GM12878 (cell line): ENCODE measurements around the gene KRR1. TPM values are rescaled to one million over a fixed set of nuclear protein-coding genes. Genes with fewer than 3 reads are reported as not detected.
"Not testable (repeated sequence)": the region's sequence is repeated elsewhere in the genome, so short reads cannot be mapped to it uniquely, and the experiment has no call there.

Source experiments
- ATAC-seq: fragments of 200-7000 bp; cut with Tn5 transposase; 3 replicates; pipeline ENCODE4 v1.9.1; 2020; ENCODE audit warnings: mild to moderate bottlenecking, moderate library complexity
- BruUV-seq: library from RNA; stranded (reverse); fragments of 400-500 nt; replicated peaks from 2 replicates; lab custom pipeline; 2021; lab: Mats Ljungman, UMichigan
- CTCF ChIA-PET: fragments of 300-600 bp; sonication (Branson Sonifier 250); formaldehyde crosslinking; extraction: SDS; loops from one replicate; lab custom pipeline; 2021; ENCODE audit warnings: inconsistent platforms; lab: Yijun Ruan, JAX
- POLR2A ChIA-PET: fragments of 350-600 bp; formaldehyde crosslinking; extraction: SDS; loops from one replicate; lab custom pipeline; 2021; ENCODE audit warnings: inconsistent platforms; lab: Charles Lee
- RAD21 ChIA-PET: fragments of 300-600 bp; sonication (Branson Sonifier 250); formaldehyde crosslinking; loops from one replicate; lab custom pipeline; 2023; ENCODE audit warnings: antibody characterized with exemption; ENCODE audit not compliant: unreplicated experiment; lab: Charles Lee
- SMC1A ChIA-PET: fragments of 300-600 bp; sonication (Branson Sonifier 250); formaldehyde crosslinking; loops from one replicate; lab custom pipeline; 2023; ENCODE audit not compliant: unreplicated experiment, uncharacterized antibody; lab: Charles Lee
- DNase-seq: peaks from one replicate; pipeline ENCODE4 v3.0.0-alpha.2; 2011; ENCODE audit warnings: low read depth, low spot score
- FAIRE-seq: peaks from 3 replicates; lab custom pipeline; 2011; peaks lifted over from hg19 to GRCh38; lab: Jason Lieb, UNC
- H2AFZ ChIP-seq: 2 replicates; pipeline ENCODE4 v1.6.0; 2011; ENCODE audit warnings: low read depth, low read length, control low read depth; ENCODE audit not compliant: control insufficient read depth
- H3K27ac ChIP-seq: 2 replicates; pipeline ENCODE4 v1.5.1; 2011; ENCODE audit warnings: control low read depth; ENCODE audit not compliant: control insufficient read depth, insufficient read depth
- H3K27me3 ChIP-seq, 2 experiments: replicated peaks in 1 of 2; 2 replicates each; pipeline versions ENCODE4 v1.6.0 to v1.6.1; 2011; ENCODE audit warnings: low read length in 1 of 2; ENCODE audit not compliant: control insufficient read depth in 2 of 2, insufficient read depth in 2 of 2
- H3K36me3 ChIP-seq, 2 experiments: 2 replicates each; pipeline ENCODE4 v1.5.1; 2011; ENCODE audit warnings: low read length in 1 of 2; ENCODE audit not compliant: control insufficient read depth in 2 of 2, insufficient read depth in 2 of 2
- H3K4me1 ChIP-seq: 2 replicates; pipeline ENCODE4 v1.6.1; 2011; ENCODE audit warnings: mild to moderate bottlenecking, low read length, moderate library complexity, mixed read lengths; ENCODE audit not compliant: control insufficient read depth, insufficient read depth
- H3K4me2 ChIP-seq: 2 replicates; pipeline ENCODE4 v1.6.0; 2011; ENCODE audit warnings: control low read depth; ENCODE audit not compliant: control insufficient read depth, insufficient read depth
- H3K4me3 ChIP-seq: fragments of 200-600 bp; sonication (generic); 2 replicates; pipeline ENCODE4 v1.5.1; 2016
- H3K79me2 ChIP-seq: 2 replicates; pipeline ENCODE4 v1.6.0; 2011; ENCODE audit warnings: low read length; ENCODE audit not compliant: control insufficient read depth, insufficient read depth
- H3K9ac ChIP-seq: 2 replicates; pipeline ENCODE4 v1.8.0; 2011; ENCODE audit warnings: low read length, control low read depth, mixed read lengths; ENCODE audit not compliant: control insufficient read depth, insufficient read depth
- H3K9me3 ChIP-seq: replicated peaks from 3 replicates; pipeline ENCODE4 v1.5.1; 2011; ENCODE audit warnings: mild to moderate bottlenecking, low read length; ENCODE audit not compliant: control insufficient read depth, insufficient read depth
- H4K20me1 ChIP-seq: 2 replicates; pipeline ENCODE4 v1.6.0; 2011; ENCODE audit not compliant: control insufficient read depth, insufficient read depth
- NRF1 ChIP-seq: conservative IDR thresholded peaks from 2 replicates; pipeline ENCODE4 v1.6.1; 2011; ENCODE audit warnings: mild to moderate bottlenecking, low read depth, low read length, improper control_type of control experiment
- RFX5 ChIP-seq: IDR thresholded peaks from 2 replicates; pipeline ENCODE4 v1.6.1; 2011; ENCODE audit warnings: low read depth, low read length, improper control_type of control experiment
- SIN3A ChIP-seq: IDR thresholded peaks from 2 replicates; pipeline ENCODE4 v1.6.1; 2012; ENCODE audit warnings: low read depth, low read length, improper control_type of control experiment
- WRNIP1 ChIP-seq: IDR thresholded peaks from 2 replicates; pipeline ENCODE4 v1.6.1; 2011; ENCODE audit warnings: low read depth, low read length, improper control_type of control experiment, borderline replicate concordance
- ZNF274 ChIP-seq: IDR thresholded peaks from one replicate; pipeline ENCODE4 v1.8.0; 2011; ENCODE audit not compliant: insufficient read length, insufficient read depth
- WGBS: methylation state at CpG from one replicate; pipeline ENCODE4 v1.1.6; 2016; ENCODE audit warnings: low lambda C conversion rate; ENCODE audit not compliant: insufficient replicate concordance, insufficient coverage; ENCODE audit errors: missing lambda C conversion rate; 5-methylcytosine and 5-hydroxymethylcytosine counted together
- in situ Hi-C: fragments of 300-500 bp; cut with MboI; formaldehyde crosslinking; loops from 9 replicates; pipeline ENCODE4 v1.14.3; 2018; ENCODE audit warnings: mixed read lengths
- intact Hi-C: fragments of 100-400 bp; cut with micrococcal nuclease; formaldehyde crosslinking; loops from one replicate; pipeline ENCODE4 v1.14.2; 2022; ENCODE audit not compliant: unreplicated experiment
- polyA plus RNA-seq, 11 experiments: library from polyadenylated mRNA; depleted of rRNA in 4 of 11; unstranded in 6 of 11; stranded (reverse) in 5 of 11; fragments of >200 nt; fragmentation: Nextera tagmentation in 4 of 11; fragmentation: Illumina TruSeq in 1 of 11; extraction: Ambion mirVana in 4 of 11; extraction: Trizol in 1 of 11; gene quantifications; 1 replicate in 1 of 11; 2 replicates in 10 of 11; pipeline versions ENCODE4 v1.2.1 to v1.2.3, GENCODE V29; 2011 to 2016; ENCODE audit warnings: inconsistent platforms in 2 of 11, missing spikeins in 2 of 11, low read depth in 1 of 11
- total RNA-seq, 4 experiments: library from RNA; depleted of rRNA in 3 of 4; stranded (reverse); fragments of >200 nt in 3 of 4; fragmentation: Illumina TruSeq in 1 of 4; extraction: Trizol in 1 of 4; gene quantifications; 2 replicates each; pipeline versions ENCODE4 v1.2.1 to v1.2.3, GENCODE V29; 2013 to 2021
- TF ChIP-seq, protein P1 (sequence below): IDR thresholded peaks from 2 replicates; pipeline ENCODE4 v1.6.1; 2011; ENCODE audit warnings: low read depth, low read length, improper control_type of control experiment, borderline replicate concordance
- TF ChIP-seq, protein P2 (sequence below): fragments of 450-650 bp; IDR thresholded peaks from 2 replicates; pipeline ENCODE4 v1.6.1; 2016; ENCODE audit warnings: mild to moderate bottlenecking

Gene KRR1
- total and polyA plus RNA-seq, 10 of the 15 experiments (the other 5 are each of a cell fraction or from before 2014, with no cell fraction given): 29.6 to 103 (median 75.3) TPM

DNA sequence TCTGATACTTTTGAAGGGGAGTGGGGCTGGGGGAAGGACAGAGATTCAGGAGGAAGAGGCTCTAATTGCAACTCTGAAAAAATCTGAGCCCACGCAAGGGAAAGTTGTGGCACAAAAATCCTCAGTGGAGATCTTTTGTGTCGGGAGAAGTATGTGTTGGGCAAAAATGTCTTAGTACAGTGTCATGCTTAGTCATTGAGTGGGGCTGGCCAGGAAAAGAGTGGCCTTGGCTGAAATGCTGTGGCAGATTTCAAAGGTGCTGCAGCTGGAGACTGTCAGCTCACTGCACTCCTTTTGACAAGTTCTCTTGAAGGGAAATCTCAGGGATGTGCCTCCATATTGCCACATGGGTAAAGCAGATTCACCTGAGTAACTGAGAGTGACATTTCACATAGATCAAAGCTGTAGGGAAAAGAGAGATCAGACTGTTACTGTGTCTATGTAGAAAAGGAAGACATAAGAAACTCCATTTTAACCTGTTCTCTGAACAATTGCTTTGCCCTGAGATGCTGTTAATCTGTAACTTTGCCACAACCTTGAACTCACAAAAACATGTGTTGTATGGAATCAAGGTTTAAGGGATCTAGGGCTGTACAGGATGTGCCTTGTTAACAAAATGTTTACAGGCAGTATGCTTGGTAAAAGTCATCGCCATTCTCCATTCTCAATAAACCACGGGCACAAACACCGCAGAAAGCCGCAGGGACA lies 66.8 kb downstream of the KRR1 start:
- intact Hi-C loops (no loop called here), in situ Hi-C loops (no loop called here)
- TF ChIP-seq ZNF274 (no peak), RFX5 (no peak), NRF1 (no peak), SIN3A (no peak)
- TF ChIP-seq, protein P1, sequence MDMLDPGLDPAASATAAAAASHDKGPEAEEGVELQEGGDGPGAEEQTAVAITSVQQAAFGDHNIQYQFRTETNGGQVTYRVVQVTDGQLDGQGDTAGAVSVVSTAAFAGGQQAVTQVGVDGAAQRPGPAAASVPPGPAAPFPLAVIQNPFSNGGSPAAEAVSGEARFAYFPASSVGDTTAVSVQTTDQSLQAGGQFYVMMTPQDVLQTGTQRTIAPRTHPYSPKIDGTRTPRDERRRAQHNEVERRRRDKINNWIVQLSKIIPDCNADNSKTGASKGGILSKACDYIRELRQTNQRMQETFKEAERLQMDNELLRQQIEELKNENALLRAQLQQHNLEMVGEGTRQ: no peak

DNA sequence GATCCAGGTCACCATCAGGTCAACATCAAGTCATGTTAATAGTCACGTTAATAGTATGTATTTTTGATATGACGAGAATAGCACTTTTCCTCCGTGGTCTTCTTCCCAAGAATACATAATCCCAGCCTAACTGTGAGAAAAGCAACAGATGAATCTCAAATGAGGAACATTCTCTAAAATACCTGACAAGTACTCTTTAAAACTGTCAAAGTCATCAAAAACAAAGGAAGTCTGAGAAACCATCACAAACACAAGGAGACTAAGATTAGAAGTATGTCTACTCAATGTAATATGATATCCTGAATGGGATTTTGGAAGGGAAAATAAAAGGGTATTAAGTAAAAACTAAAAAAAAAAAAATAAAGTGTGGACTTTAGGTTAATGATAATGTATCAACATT lies 67.7 kb downstream of the KRR1 start:
- Histone ChIP-seq H3K36me3 (no peaks in the 10 kb centered on the region), H3K4me2 (no peak overlapping the region), H4K20me1 (no peaks in the 10 kb centered on the region), H2AFZ (no peak overlapping the region), H3K27me3 (no peaks in the 10 kb centered on the region; a peak in 1 of 4 replicates), H3K9me3 (no peaks in the 10 kb centered on the region), H3K27ac (no peak overlapping the region), H3K4me3 (no peak overlapping the region), H3K79me2 (no peaks in the 10 kb centered on the region), H3K9ac (no peak overlapping the region), H3K4me1 (no peaks in the 10 kb centered on the region)
- DNase-seq (no peak), FAIRE-seq (no peak), ATAC-seq (no peak)
- RAD21 ChIA-PET: no interaction called here
- SMC1A ChIA-PET: no interaction called here
- TF ChIP-seq, protein P2, sequence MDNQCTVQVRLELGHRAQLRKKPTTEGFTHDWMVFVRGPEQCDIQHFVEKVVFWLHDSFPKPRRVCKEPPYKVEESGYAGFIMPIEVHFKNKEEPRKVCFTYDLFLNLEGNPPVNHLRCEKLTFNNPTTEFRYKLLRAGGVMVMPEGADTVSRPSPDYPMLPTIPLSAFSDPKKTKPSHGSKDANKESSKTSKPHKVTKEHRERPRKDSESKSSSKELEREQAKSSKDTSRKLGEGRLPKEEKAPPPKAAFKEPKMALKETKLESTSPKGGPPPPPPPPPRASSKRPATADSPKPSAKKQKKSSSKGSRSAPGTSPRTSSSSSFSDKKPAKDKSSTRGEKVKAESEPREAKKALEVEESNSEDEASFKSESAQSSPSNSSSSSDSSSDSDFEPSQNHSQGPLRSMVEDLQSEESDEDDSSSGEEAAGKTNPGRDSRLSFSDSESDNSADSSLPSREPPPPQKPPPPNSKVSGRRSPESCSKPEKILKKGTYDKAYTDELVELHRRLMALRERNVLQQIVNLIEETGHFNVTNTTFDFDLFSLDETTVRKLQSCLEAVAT: no peak
- no peak for TF ChIP-seq WRNIP1
- BruUV-seq: no TSS peak
- in situ Hi-C loops: no loop called here
- CTCF ChIA-PET: interaction anchor here (2.1 kb wide), 1 partner anchor 41 kb away, joined by 7 read pairs; no protein-coding TSS in a partner anchor
- 16% methylated on average over 3 of the region's 3 CpGs for WGBS
- POLR2A ChIA-PET: no interaction called here
- intact Hi-C loops: no loop called here

More for the DNA sequence above, 66.8 kb downstream of the KRR1 start:
- Histone ChIP-seq H3K27me3 (no peaks in the 10 kb centered on the region; a peak in 1 of 4 replicates), H3K27ac (no peak overlapping the region), H3K79me2 (no peaks in the 10 kb centered on the region), H2AFZ (no peak overlapping the region), H3K36me3 (no peaks in the 10 kb centered on the region), H3K4me3 (no peak overlapping the region), H3K9me3 (no peaks in the 10 kb centered on the region), H3K4me2 (no peak overlapping the region), H3K4me1 (no peaks in the 10 kb centered on the region), H4K20me1 (no peaks in the 10 kb centered on the region), H3K9ac (no peak overlapping the region)
- ChIA-PET SMC1A (no interaction called here), POLR2A (no interaction called here), CTCF (no interaction called here), RAD21 (no interaction called here)
- WGBS: 91% methylated on average over 6 of the region's 6 CpGs
- FAIRE-seq (no peak), DNase-seq (no peak), ATAC-seq (no peak)
- no TSS peak for BruUV-seq

DNA sequence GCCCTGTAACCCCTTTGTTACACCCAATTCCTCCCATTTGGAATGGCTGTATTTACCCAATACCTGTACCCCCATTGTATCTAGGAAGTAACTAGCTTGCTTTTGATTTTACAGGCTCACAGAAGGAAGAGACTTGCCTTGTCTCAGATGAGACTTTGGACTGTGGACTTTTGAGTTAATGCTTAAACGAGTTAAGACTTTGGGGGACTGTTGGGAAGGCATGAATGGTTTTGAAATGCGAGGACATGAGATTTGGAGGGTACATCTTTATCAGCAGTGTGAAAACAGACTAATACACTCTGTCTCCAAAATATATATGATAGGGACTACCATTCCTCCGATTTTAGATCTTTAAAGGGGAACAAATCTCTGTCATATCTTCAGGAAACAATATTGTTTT lies 69.0 kb downstream of the KRR1 start:
- SMC1A ChIA-PET, H3K79me2 ChIP-seq, ATAC-seq, H3K36me3 ChIP-seq, FAIRE-seq, H3K4me1 ChIP-seq, H2AFZ ChIP-seq, RAD21 ChIA-PET, H3K27ac ChIP-seq, H3K27me3 ChIP-seq, intact Hi-C loops, H3K4me2 ChIP-seq, in situ Hi-C loops, DNase-seq, H4K20me1 ChIP-seq, BruUV-seq, POLR2A ChIA-PET, H3K9me3 ChIP-seq, H3K4me3 ChIP-seq, H3K9ac ChIP-seq: not testable (repeated sequence)
- CTCF ChIA-PET: interaction anchor here (2.1 kb wide), 1 partner anchor 42 kb away, joined by 7 read pairs; no protein-coding TSS in a partner anchor
- WGBS: 26% methylated on average over 3 of the region's 3 CpGs
